Measurements from ENCODE around the gene MAFB.

The MAFB gene

GRCh38 chr20:40636486-40636885 lies 52.5 kb downstream of the MAFB start:
- in situ Hi-C loops (cut with MboI; ENCODE audit: low pct_unique_long_range_greater_than_20kb, low sequenced_read_pairs, unreplicated experiment) = no loop called here
- TF ChIP-seq CTCF (IDR thresholded peaks at IDR 0.05; ENCODE audit: extremely low read depth, insufficient read depth, missing control alignments) = no peak

GRCh38 chr20:40635971-40636370 lies 53.1 kb downstream of the MAFB start:
- TF ChIP-seq CTCF (IDR thresholded peaks at IDR 0.05; ENCODE audit: extremely low read depth, insufficient read depth, missing control alignments) = no peak
- in situ Hi-C loops (cut with MboI; ENCODE audit: low pct_unique_long_range_greater_than_20kb, low sequenced_read_pairs, unreplicated experiment) = no loop called here
- no peak for DNase-seq (ENCODE audit: low spot score)

More at GRCh38 chr20:40636486-40636885, 52.5 kb downstream of the MAFB start:
- no peak for DNase-seq (ENCODE audit: low spot score)
